ENCODE data around the gene OLFML1. TPM values are rescaled to one million over a fixed set of nuclear protein-coding genes. Genes with fewer than 3 reads are reported as not detected.

OLFML1 gene
- total RNA-seq, 3 donors from 2014 or later, result 4.6 to 11.9 (median 4.6) TPM

- no peaks in the 10 kb centered on the region for H3K27me3 ChIP-seq
- peak; percentile 59 to 70 for DNase-seq (ENCODE audit: low spot score in 2 of 2)
- no peaks in the 10 kb centered on the region for H3K36me3 ChIP-seq
- intact Hi-C loops (cut with DNase I; ENCODE audit: low total_unique reads), result no loop called here
- H3K4me3 ChIP-seq, result peak overlapping the region; percentile 79 to 84 (median 81)
- TF ChIP-seq, protein P1, sequence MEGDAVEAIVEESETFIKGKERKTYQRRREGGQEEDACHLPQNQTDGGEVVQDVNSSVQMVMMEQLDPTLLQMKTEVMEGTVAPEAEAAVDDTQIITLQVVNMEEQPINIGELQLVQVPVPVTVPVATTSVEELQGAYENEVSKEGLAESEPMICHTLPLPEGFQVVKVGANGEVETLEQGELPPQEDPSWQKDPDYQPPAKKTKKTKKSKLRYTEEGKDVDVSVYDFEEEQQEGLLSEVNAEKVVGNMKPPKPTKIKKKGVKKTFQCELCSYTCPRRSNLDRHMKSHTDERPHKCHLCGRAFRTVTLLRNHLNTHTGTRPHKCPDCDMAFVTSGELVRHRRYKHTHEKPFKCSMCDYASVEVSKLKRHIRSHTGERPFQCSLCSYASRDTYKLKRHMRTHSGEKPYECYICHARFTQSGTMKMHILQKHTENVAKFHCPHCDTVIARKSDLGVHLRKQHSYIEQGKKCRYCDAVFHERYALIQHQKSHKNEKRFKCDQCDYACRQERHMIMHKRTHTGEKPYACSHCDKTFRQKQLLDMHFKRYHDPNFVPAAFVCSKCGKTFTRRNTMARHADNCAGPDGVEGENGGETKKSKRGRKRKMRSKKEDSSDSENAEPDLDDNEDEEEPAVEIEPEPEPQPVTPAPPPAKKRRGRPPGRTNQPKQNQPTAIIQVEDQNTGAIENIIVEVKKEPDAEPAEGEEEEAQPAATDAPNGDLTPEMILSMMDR (IDR thresholded peaks at IDR 0.05), result peak in 1 of 3 donors; percentile 7
- TF ChIP-seq POLR2AphosphoS5 (IDR thresholded peaks at IDR 0.05) (peak in 1 of 3 donors; percentile 34), POLR2A (IDR thresholded peaks at IDR 0.05) (no peak)
- peaks cover 6 to 19% of the 10 kb centered on the region in 2 donors for H3K4me1 ChIP-seq
- H3K9me3 ChIP-seq, result no peaks in the 10 kb centered on the region
- peak overlapping the region; percentile 95 to 97 for H3K27ac ChIP-seq
These were observed 27.4 kb downstream of the OLFML1 start for GRCh38 chr11:7512525-7513233.

- no peaks in the 10 kb centered on the region for H3K36me3 ChIP-seq
- no peaks in the 10 kb centered on the region for H3K27me3 ChIP-seq
- peak within 1 kb of the TSS; percentile 95 to 97 for H3K27ac ChIP-seq
- peaks cover 6 to 19% of the 10 kb centered on the region in 2 donors for H3K4me1 ChIP-seq
- DNase-seq (ENCODE audit: low spot score in 2 of 2), result peak; percentile 77 to 86
- peak within 1 kb of the TSS; percentile 79 to 84 (median 81) for H3K4me3 ChIP-seq
- TF ChIP-seq, protein P1 (IDR thresholded peaks at IDR 0.05), result peak; percentile 55 to 78 (median 56)
- TF ChIP-seq POLR2A (IDR thresholded peaks at IDR 0.05) (peak; percentile 72), POLR2AphosphoS5 (IDR thresholded peaks at IDR 0.05) (peak in 2 of 3 donors; percentile 24 to 63)
- no peaks in the 10 kb centered on the region for H3K9me3 ChIP-seq
- intact Hi-C loops (cut with DNase I; ENCODE audit: low total_unique reads), result no loop called here
These were observed 28.2 kb downstream of the OLFML1 start, which contains the start of gene PPFIBP2 for GRCh38 chr11:7513234-7514098. Gene PPFIBP2, plus strand, starts transcription at chr11:7513999. Its CDS starts 35,477 bp downstream, at chr11:7549476.

DNA sequence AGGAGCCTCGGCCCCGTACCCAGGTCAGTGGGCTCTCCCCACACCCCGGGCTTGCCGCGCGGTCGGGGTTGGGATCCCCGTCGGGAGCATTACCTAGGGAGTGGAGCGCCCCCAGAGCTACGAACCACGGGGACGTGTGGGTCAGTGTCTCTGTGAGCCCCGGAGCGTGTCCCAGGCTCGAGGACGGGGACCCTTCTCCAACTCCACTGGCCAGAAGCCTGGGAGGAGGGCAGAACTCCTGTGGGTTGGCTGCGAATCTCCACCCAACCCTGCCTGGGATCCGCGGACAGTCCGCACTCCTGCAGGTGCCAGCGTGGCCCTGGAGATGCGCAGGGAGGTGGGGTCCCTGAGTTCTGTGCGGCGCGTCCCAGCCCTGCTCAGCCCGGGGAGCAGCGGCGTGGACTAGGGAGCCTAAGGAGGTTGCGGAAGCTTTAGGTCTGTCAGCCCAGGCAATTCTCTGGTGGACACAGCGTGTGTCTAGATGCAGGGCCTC is 28.8 kb downstream of the OLFML1 start:
- Histone ChIP-seq H3K4me3 (peak overlapping the region; percentile 79 to 84 (median 81)), H3K27me3 (no peaks in the 10 kb centered on the region), H3K9me3 (no peaks in the 10 kb centered on the region), H3K27ac (peak overlapping the region; percentile 95 to 97), H3K4me1 (peaks cover 6 to 19% of the 10 kb centered on the region in 2 donors), H3K36me3 (no peaks in the 10 kb centered on the region)
- intact Hi-C loops (cut with DNase I; ENCODE audit: low total_unique reads), result no loop called here
- DNase-seq (ENCODE audit: low spot score in 2 of 2), result no peak
- TF ChIP-seq POLR2A (IDR thresholded peaks at IDR 0.05) (no peak), POLR2AphosphoS5 (IDR thresholded peaks at IDR 0.05) (no peak)
- TF ChIP-seq, protein P1 (IDR thresholded peaks at IDR 0.05), result no peak

- Histone ChIP-seq H3K27me3 (no peaks in the 10 kb centered on the region), H3K4me1 (peaks cover 6 to 19% of the 10 kb centered on the region in 2 donors), H3K4me3 (no peak overlapping the region), H3K36me3 (no peaks in the 10 kb centered on the region), H3K9me3 (no peaks in the 10 kb centered on the region), H3K27ac (no peak overlapping the region)
- TF ChIP-seq, protein P1 (IDR thresholded peaks at IDR 0.05), result no peak
- no peak for TF ChIP-seq POLR2A (IDR thresholded peaks at IDR 0.05)
- TF ChIP-seq POLR2AphosphoS5 (IDR thresholded peaks at IDR 0.05), result no peak
- intact Hi-C loops (cut with DNase I; ENCODE audit: low total_unique reads), result no loop called here
- DNase-seq (ENCODE audit: low spot score in 2 of 2), result no peak
These were observed 30.2 kb downstream of the OLFML1 start for GRCh38 chr11:7515447-7515886.

Measured in breast epithelium (tissue), 4 donors.